Upper lobe of left lung (tissue), 6 donors: ENCODE measurements around the gene ENTPD5. TPM values are rescaled to one million over a fixed set of nuclear protein-coding genes. Genes with fewer than 3 reads are reported as not detected.

Experiments
- ATAC-seq, 2 donors: fragments of 200-7000 bp; cut with Tn5 transposase; one replicate each; pipeline ENCODE4 v1.9.1; 2022; ENCODE audit warnings: mild to moderate bottlenecking in 2 of 2, moderate library complexity in 2 of 2; ENCODE audit not compliant: low FRiP score in 2 of 2
- DNase-seq, 2 donors: peaks; one replicate each; pipeline ENCODE4 v3.0.0-alpha.2; 2019 to 2020
- H3K27ac ChIP-seq, 4 donors: fragments of 200-600 bp; sonication (generic); one replicate each; pipeline ENCODE4 v1.5.1; 2016 to 2019
- H3K27me3 ChIP-seq, 4 donors: fragments of 200-600 bp; sonication (generic); one replicate each; pipeline ENCODE4 v1.5.1; 2017 to 2019
- H3K36me3 ChIP-seq, 4 donors: fragments of 200-600 bp; sonication (generic); one replicate each; pipeline ENCODE4 v1.5.1; 2016 to 2019
- H3K4me1 ChIP-seq, 4 donors: fragments of 200-600 bp; sonication (generic); one replicate each; pipeline ENCODE4 v1.5.1; 2018 to 2019
- H3K4me3 ChIP-seq, 4 donors: fragments of 200-600 bp; sonication (generic); one replicate each; pipeline ENCODE4 v1.5.1; 2017 to 2019; ENCODE audit warnings: mild to moderate bottlenecking in 2 of 4, moderate library complexity in 1 of 4
- H3K9me3 ChIP-seq, 4 donors: fragments of 200-600 bp; sonication (generic); one replicate each; pipeline ENCODE4 v1.5.1; 2018 to 2019
- EP300 ChIP-seq, 4 donors: sonication (generic); formaldehyde crosslinking; IDR thresholded peaks; one replicate each; pipeline ENCODE4 v1.5.1; 2017; ENCODE audit warnings: antibody characterized with exemption in 4 of 4, control low read depth in 2 of 4
- POLR2A ChIP-seq, 4 donors: fragments of 450-650 bp; IDR thresholded peaks; one replicate each; pipeline ENCODE4 v1.5.1; 2016 to 2017; ENCODE audit warnings: antibody characterized with exemption in 4 of 4, mild to moderate bottlenecking in 2 of 4
- POLR2AphosphoS5 ChIP-seq, 2 donors: sonication (generic); formaldehyde crosslinking; IDR thresholded peaks; one replicate each; pipeline ENCODE4 v1.5.1; 2017; ENCODE audit warnings: antibody characterized with exemption in 2 of 2
- WGBS, 2 donors: methylation state at CpG; one replicate each; pipeline ENCODE4 v1.1.5; 2017 to 2018; 5-methylcytosine and 5-hydroxymethylcytosine counted together
- total RNA-seq, 6 donors: library from RNA; depleted of rRNA in 4 of 6; stranded (reverse); fragments of >200 nt in 4 of 6; gene quantifications; one replicate each; pipeline versions ENCODE4 v1.1.0 to v1.2.1, GENCODE V29; 2016 to 2021
- TF ChIP-seq, protein P1 (sequence below), 6 experiments: fragments of 450-650 bp in 4 of 6; fragments of 200-600 bp in 2 of 6; sonication (generic) in 2 of 6; IDR thresholded peaks; one replicate each; pipeline ENCODE4 v1.5.1; 2016 to 2019; ENCODE audit warnings: antibody characterized with exemption in 6 of 6
- donor health status: DM: no; HTN: no; CAD: no; lungs with moderate emphysema.
- donor health status: DM: no; HTN: yes; CAD: no; lungs with severe emphysema.

The ENTPD5 gene
- total RNA-seq, 6 donors from 2014 or later, result 5.2 to 22.0 (median 12.9) TPM

- H3K4me1 ChIP-seq, result peaks cover 5 to 19% (median 13%) of the 10 kb centered on the region in 4 donors
- no peaks in the 10 kb centered on the region for H3K9me3 ChIP-seq
- peaks cover 12 to 23% (median 13%) of the 10 kb centered on the region in 4 donors for H3K36me3 ChIP-seq
- H3K27ac ChIP-seq, result peak within 1 kb of the TSS; percentile 88 to 93 (median 92)
- WGBS, 2 donors, result 0 to 1% methylated on average over 40 to 66 of the region's 70 CpGs
- no peaks in the 10 kb centered on the region for H3K27me3 ChIP-seq
- H3K4me3 ChIP-seq, result peak within 1 kb of the TSS; percentile 77 to 87 (median 84)
- peak; percentile 98 to 99 for ATAC-seq
- TF ChIP-seq, protein P1, sequence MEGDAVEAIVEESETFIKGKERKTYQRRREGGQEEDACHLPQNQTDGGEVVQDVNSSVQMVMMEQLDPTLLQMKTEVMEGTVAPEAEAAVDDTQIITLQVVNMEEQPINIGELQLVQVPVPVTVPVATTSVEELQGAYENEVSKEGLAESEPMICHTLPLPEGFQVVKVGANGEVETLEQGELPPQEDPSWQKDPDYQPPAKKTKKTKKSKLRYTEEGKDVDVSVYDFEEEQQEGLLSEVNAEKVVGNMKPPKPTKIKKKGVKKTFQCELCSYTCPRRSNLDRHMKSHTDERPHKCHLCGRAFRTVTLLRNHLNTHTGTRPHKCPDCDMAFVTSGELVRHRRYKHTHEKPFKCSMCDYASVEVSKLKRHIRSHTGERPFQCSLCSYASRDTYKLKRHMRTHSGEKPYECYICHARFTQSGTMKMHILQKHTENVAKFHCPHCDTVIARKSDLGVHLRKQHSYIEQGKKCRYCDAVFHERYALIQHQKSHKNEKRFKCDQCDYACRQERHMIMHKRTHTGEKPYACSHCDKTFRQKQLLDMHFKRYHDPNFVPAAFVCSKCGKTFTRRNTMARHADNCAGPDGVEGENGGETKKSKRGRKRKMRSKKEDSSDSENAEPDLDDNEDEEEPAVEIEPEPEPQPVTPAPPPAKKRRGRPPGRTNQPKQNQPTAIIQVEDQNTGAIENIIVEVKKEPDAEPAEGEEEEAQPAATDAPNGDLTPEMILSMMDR (IDR thresholded peaks at IDR 0.05), result peak in 5 of 6 experiments; percentile 10 to 50 (median 26)
- TF ChIP-seq EP300 (IDR thresholded peaks at IDR 0.05) (peak in 1 of 4 donors; percentile 36), POLR2A (IDR thresholded peaks at IDR 0.05) (peak in 3 of 4 donors; percentile 63 to 94 (median 88)), POLR2AphosphoS5 (IDR thresholded peaks at IDR 0.05) (peak; percentile 81 to 87)
- DNase-seq, result peak; percentile 94 to 96
Observed at GRCh38 chr14:73949752-73950734, 69.0 kb downstream of the ENTPD5 start, which contains the start of the genes COQ6 and FAM161B. COQ6 (plus strand) TSS chr14:73950302; CDS start chr14:73950333, 31 bp downstream. FAM161B (minus strand) TSS chr14:73950094; CDS start chr14:73950026, 68 bp downstream.

- 61 to 72% methylated on average over 4 of the region's 4 CpGs for WGBS, 2 donors
- no peak overlapping the region for H3K4me3 ChIP-seq
- ATAC-seq, result no peak
- H3K27me3 ChIP-seq, result no peaks in the 10 kb centered on the region
- H3K9me3 ChIP-seq, result no peaks in the 10 kb centered on the region
- peaks cover 12 to 30% (median 18%) of the 10 kb centered on the region in 4 donors for H3K4me1 ChIP-seq
- peak overlapping the region in 3 of 4 donors; percentile 5 to 53 (median 9) for H3K27ac ChIP-seq
- no peak for DNase-seq
- no peak for TF ChIP-seq POLR2A (IDR thresholded peaks at IDR 0.05)
- TF ChIP-seq, protein P1 (IDR thresholded peaks at IDR 0.05), result no peak
- TF ChIP-seq EP300 (IDR thresholded peaks at IDR 0.05), result no peak
- no peak for TF ChIP-seq POLR2AphosphoS5 (IDR thresholded peaks at IDR 0.05)
- H3K36me3 ChIP-seq, result peaks cover 0 to 21% (median 7%) of the 10 kb centered on the region in 4 donors
Observed at GRCh38 chr14:73945159-73945670, 73.9 kb downstream of the ENTPD5 start.

DNA sequence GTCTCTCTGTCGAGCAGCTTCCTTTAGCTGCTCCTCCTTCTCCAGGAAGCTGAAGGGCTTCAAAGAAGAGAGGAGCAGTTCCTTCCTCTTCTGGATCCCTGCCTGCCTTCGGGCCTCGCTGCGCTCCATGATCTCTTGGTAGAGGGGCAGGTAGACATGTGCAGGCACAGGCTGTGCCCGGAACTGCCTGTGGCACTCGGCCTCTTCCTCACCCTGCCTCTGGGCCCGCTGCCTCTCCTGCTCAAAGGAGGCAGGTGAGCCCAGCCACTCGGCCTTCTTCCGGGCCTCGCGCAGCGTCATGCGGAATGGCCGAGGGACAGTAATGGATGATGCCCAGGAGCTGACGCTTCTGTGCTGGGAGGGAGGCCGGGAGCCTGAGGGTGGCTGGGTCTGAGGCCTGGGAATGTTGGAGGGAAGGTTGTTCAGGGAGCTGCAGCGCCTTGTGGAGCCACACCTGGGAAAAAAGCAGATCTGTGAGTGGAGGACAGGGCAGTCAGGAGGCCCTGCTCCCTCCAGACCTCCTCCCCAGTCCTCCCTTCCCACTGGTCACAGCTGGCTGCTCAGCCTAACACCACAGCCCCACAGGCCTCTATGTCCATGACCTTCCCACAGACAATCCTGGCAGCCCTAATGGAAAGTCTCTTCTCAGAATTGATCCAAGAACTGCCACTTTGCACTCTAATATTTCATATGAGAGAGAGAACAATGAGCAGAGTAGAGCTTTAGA lies 74.5 kb downstream of the ENTPD5 start:
- no peaks in the 10 kb centered on the region for H3K27me3 ChIP-seq
- 70 to 83% methylated on average over 4 to 17 of the region's 17 CpGs for WGBS, 2 donors
- peaks cover 0 to 28% (median 7%) of the 10 kb centered on the region in 4 donors for H3K36me3 ChIP-seq
- TF ChIP-seq POLR2AphosphoS5 (IDR thresholded peaks at IDR 0.05) (no peak), POLR2A (IDR thresholded peaks at IDR 0.05) (no peak), EP300 (IDR thresholded peaks at IDR 0.05) (no peak)
- TF ChIP-seq, protein P1 (IDR thresholded peaks at IDR 0.05), result no peak
- H3K4me1 ChIP-seq, result peaks cover 12 to 29% (median 18%) of the 10 kb centered on the region in 4 donors
- DNase-seq (peak in 1 of 2 donors; percentile 64), ATAC-seq (peak in 1 of 2 donors; percentile 16)
- no peaks in the 10 kb centered on the region for H3K9me3 ChIP-seq
- H3K4me3 ChIP-seq, result no peak overlapping the region
- peak overlapping the region in 2 of 4 donors; percentile 9 to 53 for H3K27ac ChIP-seq

GRCh38 chr14:73943083-73943482 lies 76.0 kb downstream of the ENTPD5 start:
- H3K36me3 ChIP-seq, result peaks cover 0 to 34% (median 7%) of the 10 kb centered on the region in 4 donors
- no peaks in the 10 kb centered on the region for H3K9me3 ChIP-seq
- H3K4me3 ChIP-seq, result no peak overlapping the region
- DNase-seq, result peak in 1 of 2 donors; percentile 27
- peak overlapping the region in 1 of 4 donors; percentile 32 for H3K27ac ChIP-seq
- peaks cover 6 to 23% (median 17%) of the 10 kb centered on the region in 4 donors for H3K4me1 ChIP-seq
- no peak for TF ChIP-seq EP300 (IDR thresholded peaks at IDR 0.05)
- TF ChIP-seq POLR2AphosphoS5 (IDR thresholded peaks at IDR 0.05), result no peak
- TF ChIP-seq POLR2A (IDR thresholded peaks at IDR 0.05), result no peak
- TF ChIP-seq, protein P1 (IDR thresholded peaks at IDR 0.05), result no peak
- WGBS, 2 donors, result 37 to 38% methylated on average over 4 of the region's 4 CpGs
- H3K27me3 ChIP-seq, result no peaks in the 10 kb centered on the region
- ATAC-seq, result peak; percentile 47 to 75
